Neural progenitor cell (in vitro differentiated cells): ENCODE data around the gene BTNL8. TPM values are rescaled to one million over a fixed set of nuclear protein-coding genes. Genes with fewer than 3 reads are reported as not detected.

Experiments
- DNase-seq: peaks from one replicate; pipeline ENCODE4 v3.0.0-alpha.2; 2016; ENCODE audit warnings: low spot score
- H2AFZ ChIP-seq: fragments of 200-600 bp; sonication (generic); replicated peaks from 2 replicates; pipeline ENCODE4 v1.6.1; 2016; ENCODE audit warnings: antibody characterized with exemption
- H3F3A ChIP-seq: fragments of 200-600 bp; sonication (generic); 2 replicates; pipeline ENCODE4 v1.6.1; 2016; ENCODE audit warnings: antibody characterized with exemption, low read depth
- H3K27ac ChIP-seq: fragments of 200-600 bp; sonication (generic); 2 replicates; pipeline ENCODE4 v1.5.1; 2016; ENCODE audit warnings: mild to moderate bottlenecking
- H3K27me3 ChIP-seq: fragments of 200-600 bp; sonication (generic); 2 replicates; pipeline ENCODE4 v1.6.1; 2016; ENCODE audit warnings: mild to moderate bottlenecking, moderate library complexity
- H3K36me3 ChIP-seq: fragments of 200-600 bp; sonication (generic); 2 replicates; pipeline ENCODE4 v1.5.1; 2016
- H3K4me1 ChIP-seq: fragments of 200-600 bp; sonication (generic); 2 replicates; pipeline ENCODE4 v1.6.1; 2016; ENCODE audit warnings: mixed run types
- H3K4me2 ChIP-seq: fragments of 200-600 bp; sonication (generic); 2 replicates; pipeline ENCODE4 v1.6.1; 2016
- H3K4me3 ChIP-seq: fragments of 200-600 bp; sonication (generic); 2 replicates; pipeline ENCODE4 v1.5.1; 2016
- H3K79me2 ChIP-seq: fragments of 200-600 bp; sonication (generic); 2 replicates; pipeline ENCODE4 v1.6.1; 2016; ENCODE audit warnings: low read depth
- H3K9ac ChIP-seq: fragments of 200-600 bp; sonication (generic); 2 replicates; pipeline ENCODE4 v1.6.1; 2016
- H3K9me3 ChIP-seq: fragments of 200-600 bp; sonication (generic); 2 replicates; pipeline ENCODE4 v1.5.1; 2016; ENCODE audit warnings: low read depth
- H4K20me1 ChIP-seq: fragments of 200-600 bp; sonication (generic); 2 replicates; pipeline ENCODE4 v1.6.1; 2016; ENCODE audit warnings: low read depth
- H3K27ac Mint-ChIP-seq: 3 replicates; pipeline ENCODE4 v1.8.0; 2021; ENCODE audit warnings: mixed read lengths
- H3K27me3 Mint-ChIP-seq: 2 replicates; pipeline ENCODE4 v1.8.0; 2022; ENCODE audit warnings: low read depth, mild to moderate bottlenecking, inconsistent platforms, moderate library complexity, mixed read lengths; ENCODE audit not compliant: insufficient read depth
- H3K36me3 Mint-ChIP-seq: 3 replicates; pipeline ENCODE4 v1.8.0; 2021; ENCODE audit warnings: mixed read lengths
- H3K4me1 Mint-ChIP-seq: 3 replicates; pipeline ENCODE4 v1.8.0; 2021; ENCODE audit warnings: mixed read lengths
- H3K4me3 Mint-ChIP-seq: 3 replicates; pipeline ENCODE4 v1.8.0; 2021; ENCODE audit warnings: mild to moderate bottlenecking, moderate library complexity, mixed read lengths
- H3K9me3 Mint-ChIP-seq: 3 replicates; pipeline ENCODE4 v1.8.0; 2020; ENCODE audit warnings: mixed read lengths
- CTCF ChIP-seq: fragments of 200-600 bp; sonication (generic); IDR thresholded peaks from 2 replicates; pipeline ENCODE4 v1.5.1; 2017; ENCODE audit warnings: antibody characterized with exemption, mild to moderate bottlenecking
- EZH2 ChIP-seq: fragments of 200-600 bp; sonication (generic); IDR thresholded peaks from 2 replicates; pipeline ENCODE4 v1.6.1; 2017; ENCODE audit warnings: antibody characterized with exemption, mild to moderate bottlenecking, moderate library complexity
- EZH2phosphoT487 ChIP-seq: fragments of 200-600 bp; sonication (generic); IDR thresholded peaks from 2 replicates; pipeline ENCODE4 v1.6.1; 2017; ENCODE audit warnings: antibody characterized with exemption
- total RNA-seq: library from RNA; depleted of rRNA; stranded (reverse); fragments of >200 nt; gene quantifications from 2 replicates; pipeline ENCODE4 v1.2.3, GENCODE V29; 2015; ENCODE audit warnings: low replicate concordance

Gene BTNL8
- total RNA-seq, 1 donor from 2014 or later, result 0.22 TPM

GRCh38 chr5:180860273-180860886, 38.6 kb upstream of the BTNL8 start:
- H3K27ac ChIP-seq, result peak overlapping the region; percentile 40
- peaks cover 14% of the 10 kb centered on the region for H3K4me1 Mint-ChIP-seq
- H3K27me3 ChIP-seq, result no peaks in the 10 kb centered on the region
- no peak for TF ChIP-seq EZH2phosphoT487
- peak; percentile 40 for TF ChIP-seq CTCF
- no peaks in the 10 kb centered on the region for H3K9me3 ChIP-seq
- peaks cover 37% of the 10 kb centered on the region for H3K79me2 ChIP-seq
- peak overlapping the region; percentile 81 for H3K4me3 ChIP-seq
- DNase-seq, result peak; percentile 76
- peaks cover 31% of the 10 kb centered on the region for H3F3A ChIP-seq
- peaks cover 30% of the 10 kb centered on the region for H3K36me3 Mint-ChIP-seq
- H2AFZ ChIP-seq, result peak overlapping the region; percentile 71
- H3K4me3 Mint-ChIP-seq, result peak overlapping the region; percentile 96
- peaks cover 18% of the 10 kb centered on the region for H3K4me1 ChIP-seq
- no peaks in the 10 kb centered on the region for H4K20me1 ChIP-seq
- peak overlapping the region; percentile 88 for H3K27ac Mint-ChIP-seq
- no peaks in the 10 kb centered on the region for H3K9me3 Mint-ChIP-seq
- H3K36me3 ChIP-seq, result peaks cover 3% of the 10 kb centered on the region
- peaks cover 4% of the 10 kb centered on the region for H3K27me3 Mint-ChIP-seq
- H3K9ac ChIP-seq, result peak overlapping the region; percentile 30
- H3K4me2 ChIP-seq, result peak overlapping the region; percentile 95

- peak; percentile 98 for DNase-seq
- Histone ChIP-seq H4K20me1 (no peaks in the 10 kb centered on the region), H3K9me3 (no peaks in the 10 kb centered on the region), H3K4me2 (peak within 1 kb of the TSS; percentile 95), H3K4me1 (peaks cover 18% of the 10 kb centered on the region), H3K9ac (peak within 1 kb of the TSS; percentile 52), H3K27me3 (no peaks in the 10 kb centered on the region), H3K4me3 (peak within 1 kb of the TSS; percentile 81), H3K27ac (peak within 1 kb of the TSS; percentile 40), H2AFZ (peak within 1 kb of the TSS; percentile 96), H3F3A (peaks cover 28% of the 10 kb centered on the region), H3K36me3 (peaks cover 3% of the 10 kb centered on the region), H3K79me2 (peaks cover 34% of the 10 kb centered on the region)
- Mint-ChIP-seq H3K36me3 (peaks cover 22% of the 10 kb centered on the region), H3K4me3 (peak within 1 kb of the TSS; percentile 96), H3K9me3 (no peaks in the 10 kb centered on the region), H3K4me1 (peaks cover 14% of the 10 kb centered on the region), H3K27ac (peak within 1 kb of the TSS; percentile 88), H3K27me3 (no peaks in the 10 kb centered on the region)
- TF ChIP-seq CTCF, result peak; percentile 3
- TF ChIP-seq EZH2phosphoT487, result no peak
- TF ChIP-seq EZH2, result no peak
Observed at GRCh38 chr5:180860887-180861822, 37.8 kb upstream of the BTNL8 start, which contains the start of gene ZFP62. Gene ZFP62 (minus strand): TSS chr5:180861276. CDS start chr5:180861219, 57 bp downstream.

GRCh38 chr5:180862645-180863044, 36.3 kb upstream of the BTNL8 start:
- Mint-ChIP-seq H3K4me1 (peaks cover 14% of the 10 kb centered on the region), H3K36me3 (peaks cover 13% of the 10 kb centered on the region), H3K27ac (no peak overlapping the region), H3K9me3 (no peaks in the 10 kb centered on the region), H3K27me3 (no peaks in the 10 kb centered on the region), H3K4me3 (peak overlapping the region; percentile 63)
- no peak overlapping the region for H3K27ac ChIP-seq
- no peak overlapping the region for H3K4me3 ChIP-seq
- H3K4me2 ChIP-seq, result no peak overlapping the region
- H3K36me3 ChIP-seq, result peaks cover 3% of the 10 kb centered on the region
- no peaks in the 10 kb centered on the region for H3K27me3 ChIP-seq
- H4K20me1 ChIP-seq, result no peaks in the 10 kb centered on the region
- peak; percentile 53 for DNase-seq
- H3F3A ChIP-seq, result peaks cover 27% of the 10 kb centered on the region
- TF ChIP-seq CTCF (no peak), EZH2phosphoT487 (no peak), EZH2 (no peak)
- peaks cover 26% of the 10 kb centered on the region for H3K79me2 ChIP-seq
- peaks cover 18% of the 10 kb centered on the region for H3K4me1 ChIP-seq
- no peak overlapping the region for H2AFZ ChIP-seq
- no peaks in the 10 kb centered on the region for H3K9me3 ChIP-seq
- no peak overlapping the region for H3K9ac ChIP-seq
